SU-DHL-6 (cell line): ENCODE results near the gene CTTNBP2NL.

Source experiments
- H2AFZ ChIP-seq: fragments of 200-600 bp; sonication (generic); 2 replicates; pipeline ENCODE4 v1.6.1; 2014; ENCODE audit warnings: low read depth, mild to moderate bottlenecking, moderate library complexity, mixed read lengths, antibody characterized with exemption, low read length; ENCODE audit not compliant: severe bottlenecking
- H3F3A ChIP-seq: fragments of 200-600 bp; shearing (Covaris generic); 2 replicates; pipeline ENCODE4 v1.6.0; 2016; ENCODE audit warnings: antibody characterized with exemption, mild to moderate bottlenecking; ENCODE audit not compliant: insufficient read depth
- H3K27ac ChIP-seq: fragments of 200-600 bp; sonication (generic); 2 replicates; pipeline ENCODE4 v1.5.1; 2016; ENCODE audit warnings: low read depth, mild to moderate bottlenecking, low read length, moderate library complexity, mixed read lengths
- H3K27me3 ChIP-seq: fragments of 200-600 bp; sonication (generic), shearing (Covaris generic); 2 replicates; pipeline ENCODE4 v1.6.0; 2014; ENCODE audit warnings: mild to moderate bottlenecking, low read length
- H3K36me3 ChIP-seq: fragments of 200-600 bp; sonication (generic); 2 replicates; pipeline ENCODE4 v1.6.1; 2014; ENCODE audit warnings: mild to moderate bottlenecking, low read length, mixed read lengths
- H3K4me2 ChIP-seq: fragments of 300-600, 200-600 bp; shearing (Covaris generic), sonication (generic); 2 replicates; pipeline ENCODE4 v1.6.0; 2014; ENCODE audit warnings: low read length, low read depth, mild to moderate bottlenecking; ENCODE audit not compliant: poor library complexity, severe bottlenecking
- H3K4me3 ChIP-seq: fragments of 200-600 bp; sonication (generic); 2 replicates; pipeline ENCODE4 v1.5.1; 2014; ENCODE audit warnings: antibody characterized with exemption, low read length, mild to moderate bottlenecking, mixed read lengths; ENCODE audit not compliant: insufficient read depth, poor library complexity, severe bottlenecking
- H3K79me2 ChIP-seq: fragments of 200-600 bp; sonication (generic); 2 replicates; pipeline ENCODE4 v1.6.1; 2014; ENCODE audit warnings: mild to moderate bottlenecking, low read length, moderate library complexity; ENCODE audit not compliant: insufficient read depth
- H3K9ac ChIP-seq: fragments of 200-600 bp; sonication (generic); 2 replicates; pipeline ENCODE4 v1.7.0; 2014; ENCODE audit warnings: mild to moderate bottlenecking, low read length
- H3K9me2 ChIP-seq: fragments of 200-600 bp; sonication (generic); replicated peaks from 2 replicates; pipeline ENCODE4 v1.6.1; 2014; ENCODE audit warnings: low read length; ENCODE audit not compliant: insufficient read depth
- H3K9me3 ChIP-seq: fragments of 200-600 bp; sonication (generic); 2 replicates; pipeline ENCODE4 v1.6.1; 2014; ENCODE audit warnings: low read length, mixed read lengths; ENCODE audit not compliant: insufficient read depth
- H4K20me1 ChIP-seq: fragments of 200-600 bp; sonication (generic); 2 replicates; pipeline ENCODE4 v1.6.1; 2014; ENCODE audit warnings: low read depth, mild to moderate bottlenecking, antibody characterized with exemption, low read length, moderate library complexity, mixed read lengths
- EZH2phosphoT487 ChIP-seq: fragments of 200-600 bp; sonication (generic), shearing (Covaris generic); conservative IDR thresholded peaks from 2 replicates; pipeline ENCODE4 v1.6.1; 2018; ENCODE audit warnings: mild to moderate bottlenecking, antibody characterized with exemption, low read length, moderate library complexity, mixed read lengths
- TF ChIP-seq, protein P1 (sequence below): fragments of 200-600 bp; sonication (generic); IDR thresholded peaks from one replicate; pipeline ENCODE4 v1.5.1; 2017; ENCODE audit warnings: antibody characterized with exemption, mild to moderate bottlenecking, low read length, moderate library complexity; ENCODE audit not compliant: insufficient read depth, poor library complexity, severe bottlenecking

The CTTNBP2NL gene

DNA sequence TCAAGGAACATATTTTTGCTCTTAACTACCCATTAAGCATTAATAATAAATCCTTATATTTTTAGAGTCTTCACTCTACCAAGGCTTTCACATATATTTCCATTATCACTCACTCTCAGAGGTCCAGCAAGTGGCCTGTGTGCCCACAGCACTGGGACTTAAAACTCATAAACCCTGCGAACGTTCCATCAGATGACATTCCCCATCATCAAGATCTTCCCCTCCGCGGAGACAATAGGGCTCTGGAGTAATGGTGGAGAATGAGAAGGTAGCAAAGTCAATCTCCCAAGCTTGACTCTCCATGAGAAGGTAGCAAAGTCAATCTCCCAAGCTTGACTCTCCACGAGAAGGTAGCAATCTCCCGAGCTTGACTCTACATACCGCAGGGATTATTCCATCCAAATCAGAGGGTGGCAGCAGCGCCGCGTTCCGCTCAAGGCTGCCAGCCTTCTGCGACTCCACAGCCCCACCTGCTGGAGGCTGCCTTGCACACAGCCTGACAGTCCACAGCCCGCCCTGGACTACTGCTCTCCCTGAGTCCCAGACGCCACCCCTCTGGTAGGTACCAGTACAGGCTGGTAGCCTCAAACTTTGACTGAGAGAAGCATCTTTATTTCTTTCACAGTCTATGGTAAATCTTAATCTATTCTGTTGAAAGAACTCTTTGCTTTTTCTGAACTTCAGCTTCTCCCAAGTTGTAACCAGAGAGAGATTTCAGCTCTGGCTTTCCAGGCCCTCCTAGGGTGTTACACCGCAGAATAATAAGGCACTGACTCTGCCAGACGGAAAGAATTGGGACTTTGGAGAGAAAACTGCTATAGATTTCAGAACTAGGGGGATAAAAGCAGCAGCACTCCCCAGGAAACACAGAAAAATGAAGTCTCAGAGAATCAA, 26.4 kb upstream of the CTTNBP2NL start:
- Histone ChIP-seq H3K79me2 (no peaks in the 10 kb centered on the region), H3K9me3 (no peaks in the 10 kb centered on the region), H3K36me3 (no peaks in the 10 kb centered on the region), H3F3A (no peaks in the 10 kb centered on the region), H3K9me2 (no peaks in the 10 kb centered on the region), H2AFZ (no peak overlapping the region), H3K27me3 (no peaks in the 10 kb centered on the region), H3K9ac (no peak overlapping the region), H3K27ac (no peak overlapping the region), H4K20me1 (no peaks in the 10 kb centered on the region), H3K4me2 (no peak overlapping the region), H3K4me3 (no peak overlapping the region)
- TF ChIP-seq, protein P1, sequence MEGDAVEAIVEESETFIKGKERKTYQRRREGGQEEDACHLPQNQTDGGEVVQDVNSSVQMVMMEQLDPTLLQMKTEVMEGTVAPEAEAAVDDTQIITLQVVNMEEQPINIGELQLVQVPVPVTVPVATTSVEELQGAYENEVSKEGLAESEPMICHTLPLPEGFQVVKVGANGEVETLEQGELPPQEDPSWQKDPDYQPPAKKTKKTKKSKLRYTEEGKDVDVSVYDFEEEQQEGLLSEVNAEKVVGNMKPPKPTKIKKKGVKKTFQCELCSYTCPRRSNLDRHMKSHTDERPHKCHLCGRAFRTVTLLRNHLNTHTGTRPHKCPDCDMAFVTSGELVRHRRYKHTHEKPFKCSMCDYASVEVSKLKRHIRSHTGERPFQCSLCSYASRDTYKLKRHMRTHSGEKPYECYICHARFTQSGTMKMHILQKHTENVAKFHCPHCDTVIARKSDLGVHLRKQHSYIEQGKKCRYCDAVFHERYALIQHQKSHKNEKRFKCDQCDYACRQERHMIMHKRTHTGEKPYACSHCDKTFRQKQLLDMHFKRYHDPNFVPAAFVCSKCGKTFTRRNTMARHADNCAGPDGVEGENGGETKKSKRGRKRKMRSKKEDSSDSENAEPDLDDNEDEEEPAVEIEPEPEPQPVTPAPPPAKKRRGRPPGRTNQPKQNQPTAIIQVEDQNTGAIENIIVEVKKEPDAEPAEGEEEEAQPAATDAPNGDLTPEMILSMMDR, result peak; percentile 96
- no peak for TF ChIP-seq EZH2phosphoT487

GRCh38 chr1:112370996-112371395, 25.0 kb upstream of the CTTNBP2NL start:
- Histone ChIP-seq H3K27me3 (no peaks in the 10 kb centered on the region), H3K9me2 (no peaks in the 10 kb centered on the region), H3K9ac (no peak overlapping the region), H3K9me3 (no peaks in the 10 kb centered on the region), H2AFZ (no peak overlapping the region), H3K36me3 (no peaks in the 10 kb centered on the region), H3K27ac (no peak overlapping the region), H3K4me2 (no peak overlapping the region), H4K20me1 (no peaks in the 10 kb centered on the region), H3K79me2 (no peaks in the 10 kb centered on the region), H3F3A (no peaks in the 10 kb centered on the region), H3K4me3 (no peak overlapping the region)
- TF ChIP-seq, protein P1, result no peak
- no peak for TF ChIP-seq EZH2phosphoT487

- Histone ChIP-seq H3K9me2 (no peaks in the 10 kb centered on the region), H3K79me2 (no peaks in the 10 kb centered on the region), H3K36me3 (no peaks in the 10 kb centered on the region), H3K27ac (no peak overlapping the region), H3K9ac (no peak overlapping the region), H2AFZ (no peak overlapping the region), H4K20me1 (no peaks in the 10 kb centered on the region), H3K9me3 (no peaks in the 10 kb centered on the region), H3F3A (no peaks in the 10 kb centered on the region), H3K4me2 (no peak overlapping the region), H3K4me3 (no peak overlapping the region), H3K27me3 (no peaks in the 10 kb centered on the region)
- no peak for TF ChIP-seq EZH2phosphoT487
- TF ChIP-seq, protein P1, result no peak
Measured at GRCh38 chr1:112371775-112372174, 24.2 kb upstream of the CTTNBP2NL start.
